Endothelial cell of umbilical vein (primary cell): Measurements from ENCODE around the gene MYO5B. TPM values are rescaled to one million over a fixed set of nuclear protein-coding genes. Genes with fewer than 3 reads are reported as not detected.

Experiments
- BruUV-seq: library from RNA; stranded (reverse); fragments of 400-500 nt; replicated peaks from 2 replicates; lab custom pipeline; 2021; lab: Mats Ljungman, UMichigan
- CTCF ChIA-PET: fragments of 300-600, 350-600 bp; sonication (Branson Sonifier 250); formaldehyde crosslinking; loops from one replicate; lab custom pipeline; 2021; ENCODE audit warnings: antibody characterized with exemption, inconsistent platforms; lab: Charles Lee
- POLR2A ChIA-PET: fragments of 300-600, 350-600 bp; sonication (Branson Sonifier 250); formaldehyde crosslinking; loops from one replicate; lab custom pipeline; 2021; ENCODE audit warnings: antibody characterized with exemption, inconsistent platforms; lab: Charles Lee
- DNase-seq: peaks from one replicate; pipeline ENCODE4 v3.0.0-alpha.2; 2011; ENCODE audit warnings: low read depth, low spot score
- FAIRE-seq: peaks from 2 replicates; lab custom pipeline; 2011; peaks lifted over from hg19 to GRCh38; lab: Jason Lieb, UNC
- H2AFZ ChIP-seq: 2 replicates; pipeline ENCODE4 v1.6.0; 2012; ENCODE audit warnings: low read depth, low read length, control low read depth, inconsistent platforms
- H3K27ac ChIP-seq: 2 replicates; pipeline ENCODE4 v1.5.1; 2011; ENCODE audit warnings: low read depth, mild to moderate bottlenecking, control low read depth, low read length, moderate library complexity; ENCODE audit not compliant: insufficient read depth
- H3K27me3 ChIP-seq, 2 experiments: 2 replicates each; pipeline versions ENCODE4 v1.6.0 to v1.6.1; 2011; ENCODE audit warnings: low read length in 2 of 2, mixed read lengths in 1 of 2; ENCODE audit not compliant: control insufficient read depth in 2 of 2, insufficient read depth in 2 of 2
- H3K36me3 ChIP-seq, 2 experiments: 2 replicates in 1 of 2; 3 replicates in 1 of 2; pipeline ENCODE4 v1.5.1; 2011; ENCODE audit warnings: low read length in 2 of 2, mild to moderate bottlenecking in 1 of 2, moderate library complexity in 1 of 2; ENCODE audit not compliant: control insufficient read depth in 2 of 2, insufficient read depth in 2 of 2; ENCODE audit errors: extremely low read depth in 1 of 2
- H3K4me1 ChIP-seq: 3 replicates; pipeline ENCODE4 v1.5.1; 2011; ENCODE audit warnings: mild to moderate bottlenecking, low read length; ENCODE audit not compliant: control insufficient read depth, insufficient read depth; ENCODE audit errors: extremely low read depth
- H3K4me2 ChIP-seq: 2 replicates; pipeline ENCODE4 v1.6.1; 2011; ENCODE audit warnings: low read length, control low read depth, mixed read lengths; ENCODE audit not compliant: insufficient read depth
- H3K4me3 ChIP-seq, 3 experiments: fragments of 200-600 bp in 1 of 3; sonication (generic), shearing (Covaris generic) in 1 of 3; replicated peaks in 1 of 3; 2 replicates each; pipeline ENCODE4 v1.5.1; 2011 to 2016; ENCODE audit warnings: control low read depth in 3 of 3, low read length in 3 of 3, mild to moderate bottlenecking in 2 of 3, inconsistent platforms in 1 of 3, low read depth in 1 of 3, moderate library complexity in 1 of 3; ENCODE audit not compliant: insufficient read depth in 1 of 3
- H3K79me2 ChIP-seq: 2 replicates; pipeline ENCODE4 v1.6.0; 2012; ENCODE audit warnings: low read length, inconsistent platforms; ENCODE audit not compliant: control insufficient read depth, insufficient read depth
- H3K9ac ChIP-seq: replicated peaks from 2 replicates; pipeline ENCODE3; 2011; ENCODE audit warnings: low read length, control low read depth; ENCODE audit not compliant: insufficient read depth; ENCODE audit errors: extremely low read depth
- H3K9me1 ChIP-seq: replicated peaks from 3 replicates; pipeline ENCODE4 v1.6.0; 2011; ENCODE audit warnings: mild to moderate bottlenecking, low read length; ENCODE audit not compliant: control insufficient read depth, insufficient read depth; ENCODE audit errors: extremely low read depth
- H3K9me3 ChIP-seq: replicated peaks from 2 replicates; pipeline ENCODE4 v1.5.1; 2012; ENCODE audit warnings: low read length, inconsistent platforms; ENCODE audit not compliant: control insufficient read depth, insufficient read depth
- H4K20me1 ChIP-seq: replicated peaks from 2 replicates; pipeline ENCODE3; 2011; ENCODE audit warnings: mild to moderate bottlenecking, low read length; ENCODE audit not compliant: control insufficient read depth, insufficient read depth; ENCODE audit errors: extremely low read depth
- EZH2 ChIP-seq: IDR thresholded peaks from 2 replicates; pipeline ENCODE4 v1.6.1; 2012; ENCODE audit warnings: borderline replicate concordance, low read depth, mild to moderate bottlenecking, moderate library complexity, low read length, inconsistent platforms; ENCODE audit not compliant: severe bottlenecking
- FOS ChIP-seq: IDR thresholded peaks from 2 replicates; pipeline ENCODE4 v1.6.1; 2011; ENCODE audit warnings: mild to moderate bottlenecking, low read length, moderate library complexity, borderline replicate concordance; ENCODE audit not compliant: insufficient read depth
- JUN ChIP-seq: IDR thresholded peaks from 2 replicates; pipeline ENCODE4 v1.6.1; 2011; ENCODE audit warnings: borderline replicate concordance, low read depth; ENCODE audit not compliant: insufficient read length, insufficient read depth
- MYC ChIP-seq: IDR thresholded peaks from one replicate; pipeline ENCODE4 v1.6.1; 2011; ENCODE audit warnings: mild to moderate bottlenecking, low read depth, low read length
- POLR2A ChIP-seq: IDR thresholded peaks from 2 replicates; pipeline ENCODE4 v1.6.1; 2012; ENCODE audit warnings: low read depth, mild to moderate bottlenecking, control low read depth, low read length
- POLR2AphosphoS5 ChIP-seq: IDR thresholded peaks from 2 replicates; pipeline ENCODE4 v1.6.1; 2012; ENCODE audit warnings: low read depth, mild to moderate bottlenecking, control low read depth, low read length, moderate library complexity; ENCODE audit not compliant: insufficient read depth
- dilution Hi-C: fragments of 300-500 bp; cut with MboI; formaldehyde crosslinking; loops from one replicate; pipeline ENCODE4 v1.15.0; 2019; ENCODE audit warnings: low sequenced_read_pairs; ENCODE audit not compliant: extremely low pct_ligation_motif_present
- intact Hi-C: fragments of 100-400 bp; cut with micrococcal nuclease; formaldehyde crosslinking; loops from one replicate; pipeline ENCODE4 v1.10.0; 2022
- polyA plus RNA-seq, 4 experiments: library from polyadenylated mRNA; depleted of rRNA in 3 of 4; stranded (reverse) in 3 of 4; unstranded in 1 of 4; fragments of >200 nt; gene quantifications; 2 replicates each; pipeline versions ENCODE4 v1.2.1 to v1.2.3, GENCODE V29; 2011 to 2012; ENCODE audit warnings: missing spikeins in 1 of 4
- total RNA-seq: library from RNA; stranded (reverse); gene quantifications from 2 replicates; pipeline ENCODE4 v1.2.3, GENCODE V29; 2021
- TF ChIP-seq, protein P1 (sequence below), 2 donors: IDR thresholded peaks; 1 replicate in 1 of 2; 2 replicates in 1 of 2; pipeline ENCODE4 v1.5.1; 2011; ENCODE audit warnings: low read length in 2 of 2, mild to moderate bottlenecking in 2 of 2, moderate library complexity in 2 of 2, control low read depth in 1 of 2, inconsistent platforms in 1 of 2, low read depth in 1 of 2; ENCODE audit not compliant: insufficient read depth in 1 of 2; ENCODE audit errors: extremely low read depth in 1 of 2

The MYO5B gene
- total and polyA plus RNA-seq, 2 donors (not counting 3 experiments of a cell fraction or from before 2014, with no cell fraction given), result 0.54 to 1.1 TPM

DNA sequence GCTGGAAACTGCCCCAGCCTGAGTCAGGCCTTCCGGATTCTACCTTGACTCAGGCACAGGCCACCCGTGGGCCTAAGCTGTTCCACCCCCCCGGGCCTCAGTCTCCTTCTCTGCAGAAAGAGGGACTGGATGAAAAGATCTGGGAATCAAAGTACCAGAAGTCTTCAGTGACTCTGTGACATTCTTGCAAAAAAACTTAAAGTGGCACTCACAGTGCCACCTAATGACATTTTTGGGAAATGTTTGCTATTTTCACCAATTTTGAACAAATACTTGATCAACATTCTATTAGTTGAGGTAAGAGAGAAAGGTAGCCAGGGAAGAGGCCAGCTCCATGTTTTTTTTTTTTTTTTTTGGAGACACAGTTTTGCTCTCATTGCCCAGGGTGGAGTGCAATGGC, 333.3 kb downstream of the MYO5B start:
- ChIA-PET POLR2A (no interaction called here), CTCF (interaction anchor here (0.5 to 10.5 kb wide), 10 partner anchors 10 to 570 kb away, joined by 3 to 452 read pairs (median 4); partner anchors contain the start of gene LIPG)
- H4K20me1 ChIP-seq, result no peaks in the 10 kb centered on the region
- no TSS peak for BruUV-seq
- DNase-seq, result peak; percentile 30
- H3K9me3 ChIP-seq, result no peaks in the 10 kb centered on the region
- no peaks in the 10 kb centered on the region for H3K27me3 ChIP-seq
- H3K36me3 ChIP-seq, result no peaks in the 10 kb centered on the region
- no peak overlapping the region for H3K27ac ChIP-seq
- dilution Hi-C loops, result loop anchor here (25.0 kb wide), 1 partner anchor 349 kb away; no protein-coding TSS in a partner anchor
- no peak overlapping the region for H3K4me2 ChIP-seq
- no peaks in the 10 kb centered on the region for H3K79me2 ChIP-seq
- H3K4me3 ChIP-seq, result no peak overlapping the region
- peaks cover 5% of the 10 kb centered on the region for H3K4me1 ChIP-seq
- H3K9me1 ChIP-seq, result no peaks in the 10 kb centered on the region
- intact Hi-C loops, result no loop called here
- TF ChIP-seq, protein P1, sequence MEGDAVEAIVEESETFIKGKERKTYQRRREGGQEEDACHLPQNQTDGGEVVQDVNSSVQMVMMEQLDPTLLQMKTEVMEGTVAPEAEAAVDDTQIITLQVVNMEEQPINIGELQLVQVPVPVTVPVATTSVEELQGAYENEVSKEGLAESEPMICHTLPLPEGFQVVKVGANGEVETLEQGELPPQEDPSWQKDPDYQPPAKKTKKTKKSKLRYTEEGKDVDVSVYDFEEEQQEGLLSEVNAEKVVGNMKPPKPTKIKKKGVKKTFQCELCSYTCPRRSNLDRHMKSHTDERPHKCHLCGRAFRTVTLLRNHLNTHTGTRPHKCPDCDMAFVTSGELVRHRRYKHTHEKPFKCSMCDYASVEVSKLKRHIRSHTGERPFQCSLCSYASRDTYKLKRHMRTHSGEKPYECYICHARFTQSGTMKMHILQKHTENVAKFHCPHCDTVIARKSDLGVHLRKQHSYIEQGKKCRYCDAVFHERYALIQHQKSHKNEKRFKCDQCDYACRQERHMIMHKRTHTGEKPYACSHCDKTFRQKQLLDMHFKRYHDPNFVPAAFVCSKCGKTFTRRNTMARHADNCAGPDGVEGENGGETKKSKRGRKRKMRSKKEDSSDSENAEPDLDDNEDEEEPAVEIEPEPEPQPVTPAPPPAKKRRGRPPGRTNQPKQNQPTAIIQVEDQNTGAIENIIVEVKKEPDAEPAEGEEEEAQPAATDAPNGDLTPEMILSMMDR (IDR thresholded peaks at IDR 0.05; ENCODE audit: extremely low read depth in 1 of 2, insufficient read depth in 1 of 2, low read depth in 1 of 2, low read length in 2 of 2), result peak; percentile 26 to 36
- TF ChIP-seq FOS (no peak), EZH2 (no peak), JUN (no peak), MYC (no peak), POLR2AphosphoS5 (no peak), POLR2A (no peak)
- H2AFZ ChIP-seq, result no peak overlapping the region
- H3K9ac ChIP-seq, result no peak overlapping the region
- FAIRE-seq, result peak; percentile 63
